ENCODE measurements around the gene NBEAL2. TPM values are rescaled to one million over a fixed set of nuclear protein-coding genes. Genes with fewer than 3 reads are reported as not detected.

The NBEAL2 gene
- total RNA-seq, 2 donors from 2014 or later = 26.0 to 33.1 TPM

- intact Hi-C loops (cut with DNase I) = no loop called here
- DNase-seq (ENCODE audit: low spot score) = no peak
Measured at GRCh38 chr3:47005212-47006144, 26.0 kb downstream of the NBEAL2 start.

- DNase-seq (ENCODE audit: low spot score) = no peak
- intact Hi-C loops (cut with DNase I) = no loop called here
Measured at GRCh38 chr3:47006145-47006651, 26.7 kb downstream of the NBEAL2 start.

GRCh38 chr3:47007001-47007400, 27.5 kb downstream of the NBEAL2 start:
- intact Hi-C loops (cut with DNase I) = no loop called here
- no peak for DNase-seq (ENCODE audit: low spot score)

- intact Hi-C loops (cut with DNase I) = no loop called here
Measured at GRCh38 chr3:47007482-47008233, 28.2 kb downstream of the NBEAL2 start.

GRCh38 chr3:47008234-47008796, 28.8 kb downstream of the NBEAL2 start:
- DNase-seq (ENCODE audit: low spot score) = no peak
- intact Hi-C loops (cut with DNase I) = no loop called here

More at GRCh38 chr3:47007482-47008233, 28.2 kb downstream of the NBEAL2 start:
- no peak for DNase-seq (ENCODE audit: low spot score)

GRCh38 chr3:47008851-47009224, 29.4 kb downstream of the NBEAL2 start:
- intact Hi-C loops (cut with DNase I) = no loop called here
- no peak for DNase-seq (ENCODE audit: low spot score)

- peak; percentile 96 for DNase-seq (ENCODE audit: low spot score)
- intact Hi-C loops (cut with DNase I) = no loop called here
Measured at GRCh38 chr3:47009225-47010110, 30.0 kb downstream of the NBEAL2 start.

- intact Hi-C loops (cut with DNase I) = no loop called here
- DNase-seq (ENCODE audit: low spot score) = no peak
Measured at GRCh38 chr3:47010111-47010712, 30.7 kb downstream of the NBEAL2 start.

- intact Hi-C loops (cut with DNase I) = no loop called here
Measured at GRCh38 chr3:47010910-47011309, 31.4 kb downstream of the NBEAL2 start.

GRCh38 chr3:47011371-47011770, 31.9 kb downstream of the NBEAL2 start:
- no peak for DNase-seq (ENCODE audit: low spot score)
- intact Hi-C loops (cut with DNase I) = no loop called here

More at GRCh38 chr3:47010910-47011309, 31.4 kb downstream of the NBEAL2 start:
- DNase-seq (ENCODE audit: low spot score) = no peak

GRCh38 chr3:47012342-47013230, 33.1 kb downstream of the NBEAL2 start:
- intact Hi-C loops (cut with DNase I) = no loop called here
- DNase-seq (ENCODE audit: low spot score) = no peak

- DNase-seq (ENCODE audit: low spot score) = no peak
- intact Hi-C loops (cut with DNase I) = no loop called here
Measured at GRCh38 chr3:47013231-47013630, 33.8 kb downstream of the NBEAL2 start.

- intact Hi-C loops (cut with DNase I) = no loop called here
- no peak for DNase-seq (ENCODE audit: low spot score)
Measured at GRCh38 chr3:47014036-47014435, 34.6 kb downstream of the NBEAL2 start.

GRCh38 chr3:47015151-47015550, 35.7 kb downstream of the NBEAL2 start:
- intact Hi-C loops (cut with DNase I) = no loop called here
- no peak for DNase-seq (ENCODE audit: low spot score)

- no peak for DNase-seq (ENCODE audit: low spot score)
- intact Hi-C loops (cut with DNase I) = no loop called here
Measured at GRCh38 chr3:47016086-47016933, 36.8 kb downstream of the NBEAL2 start.

- DNase-seq (ENCODE audit: low spot score) = no peak
- intact Hi-C loops (cut with DNase I) = no loop called here
Measured at GRCh38 chr3:47016934-47017435, 37.5 kb downstream of the NBEAL2 start.
